NCI-H460 (cell line): ENCODE results near the gene CRISPLD2. TPM values are rescaled to one million over a fixed set of nuclear protein-coding genes. Genes with fewer than 3 reads are reported as not detected.

ENCODE experiments used
- DNase-seq: peaks from one replicate; pipeline ENCODE4 v3.0.0-alpha.2; 2016; ENCODE audit warnings: low read depth; ENCODE audit errors: extremely low read depth
- total RNA-seq: library from RNA; depleted of rRNA; stranded (reverse); fragments of >200 nt; shearing (Covaris generic); gene quantifications from 2 replicates; pipeline ENCODE4 v1.2.3, GENCODE V29; 2014; rRNA removed

CRISPLD2 gene
- total RNA-seq, 1 experiment from 2014 or later, result 0.30 TPM

GRCh38 chr16:84947996-84948850 is 128.4 kb downstream of the CRISPLD2 start:
- no peak for DNase-seq

- DNase-seq, result no peak
Observed at GRCh38 chr16:84948851-84949610, 129.2 kb downstream of the CRISPLD2 start.

GRCh38 chr16:84949772-84950436 is 130.1 kb downstream of the CRISPLD2 start:
- DNase-seq, result no peak

DNA sequence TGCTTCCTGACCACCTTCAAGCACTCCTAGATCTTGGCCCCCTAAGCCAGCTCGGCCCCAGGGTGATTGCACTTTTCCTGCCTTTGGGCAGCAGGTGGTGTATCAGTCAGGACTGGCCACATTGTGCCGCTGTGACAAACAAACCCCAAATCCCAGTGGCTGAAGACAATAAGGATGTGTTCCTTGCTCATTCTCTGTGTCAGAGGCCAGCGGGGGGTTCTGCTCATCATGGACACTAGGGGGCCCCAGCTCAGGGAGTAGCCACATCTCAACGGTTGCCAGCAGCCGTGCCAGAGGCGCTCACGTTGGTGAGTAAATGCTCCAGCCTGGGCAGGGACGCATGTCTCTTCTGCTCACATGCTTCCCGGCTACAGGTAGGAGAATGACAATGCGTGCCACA is 131.1 kb downstream of the CRISPLD2 start:
- no peak for DNase-seq

DNA sequence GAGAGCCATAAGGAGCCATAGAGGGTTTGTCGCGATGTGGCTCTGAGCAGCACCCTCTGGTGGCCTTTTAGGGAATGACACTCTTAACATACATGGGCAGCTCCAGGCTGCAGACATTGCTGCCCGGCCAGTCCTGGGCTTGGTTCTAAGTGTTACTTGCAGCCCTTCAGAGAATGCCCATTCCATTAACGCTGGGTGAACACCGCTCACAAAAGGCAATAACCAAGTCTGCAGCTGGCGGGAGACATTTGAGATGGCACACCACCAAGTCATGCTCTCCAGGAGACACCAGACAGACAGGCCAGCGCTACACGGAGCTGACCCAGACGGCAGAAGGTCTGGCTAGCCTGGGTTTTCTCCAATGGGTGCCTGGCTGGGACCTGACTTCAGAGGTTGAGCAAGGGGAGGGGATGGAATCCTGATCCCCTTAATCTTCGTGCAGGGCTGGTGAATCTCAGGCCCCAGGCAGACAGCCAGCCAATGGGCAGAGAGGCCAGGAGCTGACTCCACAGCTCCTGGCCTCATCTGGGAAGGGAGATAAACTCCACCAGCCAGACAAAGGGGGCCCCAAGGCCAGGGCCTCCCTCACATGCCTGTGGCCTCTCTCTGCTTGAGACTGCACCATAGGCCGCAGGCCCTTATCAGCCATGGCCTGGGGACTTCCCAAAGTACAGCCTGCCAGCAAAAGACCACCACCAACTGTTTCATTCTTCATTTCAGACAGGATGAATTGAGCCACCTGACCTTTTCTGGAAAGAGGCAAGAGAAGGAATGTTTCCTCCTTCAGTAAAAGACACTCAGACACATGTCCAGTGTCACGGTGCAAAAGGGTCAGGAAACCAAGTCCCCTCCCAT is 132.8 kb downstream of the CRISPLD2 start:
- peak; percentile 70 for DNase-seq

GRCh38 chr16:84953190-84953746 is 133.5 kb downstream of the CRISPLD2 start:
- no peak for DNase-seq

- DNase-seq, result no peak
Observed at GRCh38 chr16:84955427-84955826, 135.6 kb downstream of the CRISPLD2 start.

DNA sequence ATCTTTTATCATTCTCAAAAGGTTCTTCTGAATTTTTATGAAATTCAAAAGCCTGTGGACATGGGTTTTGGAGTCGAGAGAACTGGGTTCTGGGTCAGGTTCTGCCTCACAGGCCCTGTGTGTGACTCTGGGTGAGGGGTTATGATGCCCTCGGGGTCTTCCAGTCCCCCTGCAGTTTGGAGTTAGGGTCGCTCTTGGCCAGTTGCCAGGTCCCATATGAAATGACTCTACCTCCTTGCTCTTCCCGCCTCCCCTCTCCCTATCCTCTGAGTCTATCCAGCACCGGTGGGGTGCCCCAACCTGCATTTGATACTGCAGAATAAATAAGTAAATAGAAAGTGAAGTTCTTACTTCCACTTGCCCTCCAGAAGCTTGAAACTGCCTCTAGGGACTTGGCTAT is 137.4 kb downstream of the CRISPLD2 start:
- no peak for DNase-seq

GRCh38 chr16:84957792-84958191 is 138.0 kb downstream of the CRISPLD2 start:
- no peak for DNase-seq

Other genes with a start within 250 kb of the CRISPLD2 start
- gene COTL1, start 201.9 kb upstream of the CRISPLD2 start, total RNA-seq, result 34.6 and 46.3 TPM in 2 replicates
- 22.2 and 23.5 TPM in 2 replicates for gene KLHL36, start 171.5 kb upstream of the CRISPLD2 start, total RNA-seq
- gene USP10, start 120.0 kb upstream of the CRISPLD2 start, total RNA-seq, result 63.9 and 67.2 TPM in 2 replicates
- gene ZDHHC7, start 191.6 kb downstream of the CRISPLD2 start, total RNA-seq, result 50.4 and 57.4 TPM in 2 replicates
- gene KIAA0513, start 207.8 kb downstream of the CRISPLD2 start, total RNA-seq, result 1.9 and 2.0 TPM in 2 replicates